Astrocyte of the spinal cord (primary cell): ENCODE data around the gene CRACR2B.
A peak's percentile ranks its signal among the peaks of the same experiment; 100 is the strongest.

ENCODE experiments used
- DNase-seq: peaks from one replicate; pipeline ENCODE4 v3.0.0; 2011; ENCODE audit warnings: low read depth, low spot score
- H3K4me3 ChIP-seq: 2 replicates; pipeline ENCODE4 v1.5.1; 2011; ENCODE audit warnings: low read depth, mild to moderate bottlenecking, low read length, moderate library complexity
- CTCF ChIP-seq: IDR thresholded peaks from 2 replicates; pipeline ENCODE4 v1.5.1; 2012; ENCODE audit warnings: low read depth, mild to moderate bottlenecking, low read length, inconsistent platforms
- in situ Hi-C: cut with HindIII; loops from 2 replicates; pipeline ENCODE4 v1.10.0; 2017; ENCODE audit warnings: low sequenced_read_pairs

The CRACR2B gene

GRCh38 chr11:870127-870413, 42.4 kb downstream of the CRACR2B start:
- TF ChIP-seq CTCF, result peak; percentile 34
- H3K4me3 ChIP-seq, result no peak overlapping the region
- DNase-seq, result no peak
- in situ Hi-C loops, result no loop called here

DNA sequence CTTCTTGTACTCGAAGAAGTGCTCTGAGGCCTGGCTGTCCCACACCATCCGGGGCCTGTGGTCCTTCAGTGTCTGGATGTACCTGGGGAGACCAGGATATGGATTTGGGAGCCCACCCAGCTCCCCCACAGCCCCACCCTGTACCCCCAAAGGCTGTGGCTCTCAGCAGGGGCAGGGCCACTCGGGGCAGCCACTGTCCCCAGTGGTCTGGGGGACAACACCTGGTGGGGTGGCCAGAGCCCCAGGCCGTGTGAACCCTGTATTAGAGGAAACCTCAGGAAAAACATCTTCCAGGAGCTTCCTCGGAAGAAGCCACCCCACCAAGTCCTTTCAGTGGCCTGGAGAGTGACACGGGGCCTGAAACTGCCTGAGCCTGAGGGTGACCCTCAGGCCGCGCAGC, 42.7 kb downstream of the CRACR2B start:
- H3K4me3 ChIP-seq, result no peak overlapping the region
- no peak for DNase-seq
- no peak for TF ChIP-seq CTCF
- in situ Hi-C loops, result no loop called here

DNA sequence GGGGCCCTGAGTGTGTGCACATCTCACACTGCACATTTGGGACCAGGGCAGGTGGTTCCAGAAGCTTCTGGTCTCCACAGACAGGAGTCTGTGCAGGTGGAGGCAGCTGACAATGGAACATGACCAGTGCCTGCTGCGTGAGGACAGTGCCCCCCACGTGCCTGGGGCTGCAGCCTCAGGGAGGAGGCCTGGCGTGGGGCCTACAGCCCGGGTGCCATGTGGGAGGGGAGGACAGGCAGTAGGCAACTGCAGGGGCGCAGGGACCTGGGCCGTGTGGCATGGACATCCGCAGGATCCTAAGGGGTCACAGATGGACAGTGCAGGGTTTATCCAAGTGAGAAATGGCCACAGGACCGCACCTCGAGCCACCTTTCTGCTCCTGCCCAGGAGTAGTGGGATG, 43.8 kb downstream of the CRACR2B start:
- TF ChIP-seq CTCF, result no peak
- in situ Hi-C loops, result no loop called here
- H3K4me3 ChIP-seq, result no peak overlapping the region
- no peak for DNase-seq

GRCh38 chr11:872799-873198, 45.1 kb downstream of the CRACR2B start:
- no peak for DNase-seq
- H3K4me3 ChIP-seq, result no peak overlapping the region
- no peak for TF ChIP-seq CTCF
- in situ Hi-C loops, result no loop called here

- H3K4me3 ChIP-seq, result no peak overlapping the region
- no peak for TF ChIP-seq CTCF
- no peak for DNase-seq
- in situ Hi-C loops, result no loop called here
Measured at GRCh38 chr11:873706-874105, 46.0 kb downstream of the CRACR2B start.

- in situ Hi-C loops, result no loop called here
- DNase-seq, result no peak
- H3K4me3 ChIP-seq, result no peak overlapping the region
- TF ChIP-seq CTCF, result no peak
Measured at GRCh38 chr11:875203-875602, 47.5 kb downstream of the CRACR2B start.

DNA sequence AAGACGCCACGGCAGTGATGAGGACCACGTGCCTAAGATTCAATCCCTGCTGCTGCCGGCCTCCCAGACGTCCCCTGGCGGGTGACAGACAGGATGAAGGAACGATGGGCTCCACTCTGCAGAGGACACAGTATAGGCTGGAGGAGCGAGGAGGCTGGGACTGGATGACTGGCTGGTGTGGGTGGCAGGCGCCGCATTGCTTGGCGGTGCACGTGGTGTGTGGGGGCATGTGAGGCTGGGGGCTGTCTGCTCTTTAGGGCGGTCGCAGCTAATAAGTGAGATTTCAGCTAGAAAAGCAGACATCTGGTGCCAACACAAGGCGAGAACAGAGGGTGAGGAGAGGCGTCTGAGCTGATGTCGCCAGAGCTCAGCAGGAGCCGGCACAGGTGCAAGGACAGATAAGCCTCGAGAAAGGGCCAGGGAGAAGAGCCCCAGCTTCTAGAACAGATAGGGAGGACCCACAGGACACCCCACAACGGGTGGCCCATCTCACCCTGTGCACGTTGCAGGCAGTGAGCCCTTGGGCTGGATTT, 48.1 kb downstream of the CRACR2B start:
- in situ Hi-C loops, result no loop called here
- no peak overlapping the region for H3K4me3 ChIP-seq
- no peak for DNase-seq

More for the DNA sequence above, 48.1 kb downstream of the CRACR2B start:
- no peak for TF ChIP-seq CTCF
